GM12873 (cell line): ENCODE data around the gene NR2F1-AS1.

Experiments
- TF ChIP-seq, protein P1 (sequence below): IDR thresholded peaks from 2 replicates; pipeline ENCODE4 v1.5.1; 2012; ENCODE audit warnings: low read depth, mild to moderate bottlenecking, moderate library complexity, low read length, control low read depth; ENCODE audit not compliant: insufficient read depth; ENCODE audit errors: missing control alignments

NR2F1-AS1 gene

DNA sequence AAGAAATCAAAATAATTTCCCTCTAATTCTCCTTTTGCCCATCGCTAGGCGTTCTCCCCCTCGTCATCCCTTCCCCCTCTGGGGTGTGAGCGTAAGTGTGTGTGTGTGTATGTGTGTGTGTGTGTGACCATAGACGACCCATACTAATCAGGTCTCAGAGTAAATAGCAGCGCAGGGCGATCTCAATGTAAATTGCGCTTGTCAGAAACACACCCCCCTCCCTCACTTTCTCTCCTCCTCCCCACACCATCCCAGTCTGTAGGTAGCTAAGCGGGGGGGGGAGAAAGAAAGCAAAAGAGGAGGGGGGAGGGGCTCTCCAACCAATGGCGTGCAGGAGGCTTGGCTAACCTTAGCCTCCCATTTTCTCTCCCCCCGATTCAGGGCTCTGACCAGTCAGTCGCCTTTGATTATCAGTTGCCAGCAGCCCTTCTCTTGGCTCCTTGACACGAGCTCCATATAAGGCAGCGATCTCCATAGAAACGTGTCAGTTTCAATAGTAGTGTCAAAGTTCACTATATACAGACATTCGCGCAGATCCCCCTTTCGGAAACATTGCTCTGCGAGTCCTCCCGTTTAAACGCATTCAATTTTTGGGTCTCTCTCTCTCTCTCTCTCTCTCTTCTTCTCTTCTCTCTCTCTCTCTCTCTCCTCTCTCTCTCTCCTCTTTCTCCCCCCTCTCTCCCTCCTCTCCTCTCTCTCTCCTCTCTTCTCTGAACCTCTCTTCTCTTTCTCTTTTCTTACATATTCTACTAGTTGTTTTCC is 1.8 kb upstream of the NR2F1-AS1 start, which contains the start of gene NR2F1:
TSS of gene NR2F1 (plus strand) at position 546 of the 762 bp plus-strand sequence. CDS start 1,802 bp downstream, outside the sequence.
- TF ChIP-seq, protein P1, sequence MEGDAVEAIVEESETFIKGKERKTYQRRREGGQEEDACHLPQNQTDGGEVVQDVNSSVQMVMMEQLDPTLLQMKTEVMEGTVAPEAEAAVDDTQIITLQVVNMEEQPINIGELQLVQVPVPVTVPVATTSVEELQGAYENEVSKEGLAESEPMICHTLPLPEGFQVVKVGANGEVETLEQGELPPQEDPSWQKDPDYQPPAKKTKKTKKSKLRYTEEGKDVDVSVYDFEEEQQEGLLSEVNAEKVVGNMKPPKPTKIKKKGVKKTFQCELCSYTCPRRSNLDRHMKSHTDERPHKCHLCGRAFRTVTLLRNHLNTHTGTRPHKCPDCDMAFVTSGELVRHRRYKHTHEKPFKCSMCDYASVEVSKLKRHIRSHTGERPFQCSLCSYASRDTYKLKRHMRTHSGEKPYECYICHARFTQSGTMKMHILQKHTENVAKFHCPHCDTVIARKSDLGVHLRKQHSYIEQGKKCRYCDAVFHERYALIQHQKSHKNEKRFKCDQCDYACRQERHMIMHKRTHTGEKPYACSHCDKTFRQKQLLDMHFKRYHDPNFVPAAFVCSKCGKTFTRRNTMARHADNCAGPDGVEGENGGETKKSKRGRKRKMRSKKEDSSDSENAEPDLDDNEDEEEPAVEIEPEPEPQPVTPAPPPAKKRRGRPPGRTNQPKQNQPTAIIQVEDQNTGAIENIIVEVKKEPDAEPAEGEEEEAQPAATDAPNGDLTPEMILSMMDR: no peak

DNA sequence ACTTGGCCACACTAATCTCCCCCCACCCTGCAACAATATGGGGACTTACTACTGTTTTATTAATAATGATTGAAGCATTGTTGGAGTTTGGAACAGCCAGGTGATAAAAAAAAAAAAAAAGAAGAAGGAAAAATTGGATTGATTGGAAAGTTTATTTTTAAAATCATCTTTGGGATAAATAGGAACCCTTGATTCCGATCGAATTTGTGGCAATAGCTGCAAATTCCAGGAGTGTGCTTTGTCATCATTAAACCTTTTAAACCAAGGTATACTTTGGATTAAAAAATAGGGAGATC is 1.1 kb upstream of the NR2F1-AS1 start:
- TF ChIP-seq, protein P1: no peak

DNA sequence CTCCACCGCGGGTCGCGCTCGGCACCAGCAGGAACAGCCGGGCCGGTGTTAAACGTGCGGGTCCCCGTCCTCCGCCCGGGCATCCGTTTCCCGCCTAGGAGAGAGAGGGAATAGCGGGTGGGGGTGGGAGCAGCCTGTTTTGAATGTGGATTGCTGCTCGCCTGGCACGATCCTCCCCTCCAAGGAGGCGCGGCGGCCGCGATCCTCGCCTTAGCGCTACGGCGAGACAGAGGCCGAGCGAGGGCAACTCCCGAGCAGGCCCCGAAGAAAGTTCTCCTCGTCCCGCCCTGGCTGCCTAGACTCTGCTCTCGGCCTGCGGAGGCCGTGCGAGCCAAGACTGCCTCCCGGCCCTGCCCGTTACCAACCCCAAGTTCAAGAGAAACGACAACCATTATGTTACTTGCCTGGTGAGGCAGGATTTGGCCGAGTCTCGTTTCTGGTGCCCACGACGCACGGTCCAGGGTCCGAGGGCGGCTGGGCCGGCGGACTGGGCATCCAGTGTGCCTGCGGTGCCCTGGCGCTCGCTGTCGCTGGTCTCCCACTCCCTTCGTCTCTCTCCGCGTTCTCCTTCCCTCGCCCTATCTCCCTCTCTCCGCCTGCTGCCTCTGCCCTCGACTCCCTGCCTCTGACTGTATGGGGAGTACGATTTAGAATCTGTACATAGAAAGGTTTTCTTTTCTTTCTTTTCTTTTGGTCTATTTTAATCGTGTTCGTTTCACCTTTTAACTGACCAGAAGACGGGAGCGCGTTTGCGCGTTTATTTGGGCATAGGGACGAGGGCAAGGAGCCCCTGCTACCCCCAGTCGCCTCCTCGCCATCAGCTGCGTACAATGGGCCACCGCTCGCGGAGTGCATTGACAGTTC is 724 bp downstream of the NR2F1-AS1 start:
- TF ChIP-seq, protein P1: no peak

DNA sequence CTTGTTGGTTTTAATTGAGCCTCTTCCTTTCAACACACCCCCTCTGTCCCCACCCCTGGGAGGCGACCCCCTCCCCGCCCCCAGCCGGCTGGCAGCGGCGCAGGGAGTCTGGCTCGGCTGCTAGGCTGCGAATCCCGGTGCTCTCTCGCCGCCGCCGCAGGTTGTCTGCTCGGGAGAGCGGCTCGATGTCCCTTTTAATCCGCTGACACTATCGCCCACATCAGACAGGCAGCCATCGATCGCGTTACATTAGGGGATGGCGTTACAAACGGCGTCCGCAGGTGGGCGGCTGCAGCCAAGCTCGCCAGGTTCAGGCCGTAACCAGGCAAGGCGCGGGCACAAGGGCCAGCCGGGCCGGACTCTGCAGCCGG is 1.3 kb downstream of the NR2F1-AS1 start:
- TF ChIP-seq, protein P1: no peak

DNA sequence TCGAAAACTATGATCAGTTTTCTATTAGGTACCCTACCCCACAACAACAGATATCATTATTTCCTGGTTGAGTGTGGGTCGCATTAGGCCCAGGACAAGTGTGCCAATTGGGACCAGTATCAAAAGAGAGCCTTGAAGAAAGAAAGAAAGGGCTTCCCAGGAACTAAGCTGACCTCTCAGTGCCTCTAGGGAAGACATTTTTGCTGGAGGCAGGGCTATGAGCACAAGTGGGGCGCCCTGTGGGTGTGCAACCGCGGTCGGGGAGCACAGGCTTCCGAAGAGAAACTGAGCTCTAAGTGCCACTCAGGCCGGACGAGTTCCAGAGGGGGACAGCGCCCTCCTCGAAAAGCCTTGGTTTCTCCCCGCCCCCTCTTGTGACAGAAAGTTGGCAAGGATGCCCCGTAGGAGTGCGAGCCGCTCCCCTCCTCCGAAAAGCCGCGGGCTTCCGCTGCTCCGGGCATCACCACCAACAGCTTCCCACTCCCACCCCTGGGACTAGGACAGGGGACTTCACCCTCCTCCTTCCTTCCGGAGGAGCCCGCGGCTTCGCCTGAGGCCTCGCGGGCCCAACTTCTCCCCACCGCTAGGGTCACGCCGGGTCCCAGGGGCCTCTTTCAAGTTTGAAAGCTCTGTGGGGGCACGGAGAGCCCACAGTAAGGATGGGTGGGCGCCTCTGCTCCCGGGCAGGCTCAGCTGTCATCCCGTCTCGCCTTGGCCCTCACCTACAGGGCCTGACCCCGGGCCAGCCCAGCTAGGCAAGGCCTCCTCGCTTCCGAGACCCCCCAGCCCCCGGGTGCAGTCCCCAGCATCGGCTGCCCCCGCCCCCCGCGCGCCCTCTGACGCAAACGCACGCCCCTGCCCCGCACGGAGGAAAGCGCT is 2.0 kb downstream of the NR2F1-AS1 start:
- TF ChIP-seq, protein P1: no peak

DNA sequence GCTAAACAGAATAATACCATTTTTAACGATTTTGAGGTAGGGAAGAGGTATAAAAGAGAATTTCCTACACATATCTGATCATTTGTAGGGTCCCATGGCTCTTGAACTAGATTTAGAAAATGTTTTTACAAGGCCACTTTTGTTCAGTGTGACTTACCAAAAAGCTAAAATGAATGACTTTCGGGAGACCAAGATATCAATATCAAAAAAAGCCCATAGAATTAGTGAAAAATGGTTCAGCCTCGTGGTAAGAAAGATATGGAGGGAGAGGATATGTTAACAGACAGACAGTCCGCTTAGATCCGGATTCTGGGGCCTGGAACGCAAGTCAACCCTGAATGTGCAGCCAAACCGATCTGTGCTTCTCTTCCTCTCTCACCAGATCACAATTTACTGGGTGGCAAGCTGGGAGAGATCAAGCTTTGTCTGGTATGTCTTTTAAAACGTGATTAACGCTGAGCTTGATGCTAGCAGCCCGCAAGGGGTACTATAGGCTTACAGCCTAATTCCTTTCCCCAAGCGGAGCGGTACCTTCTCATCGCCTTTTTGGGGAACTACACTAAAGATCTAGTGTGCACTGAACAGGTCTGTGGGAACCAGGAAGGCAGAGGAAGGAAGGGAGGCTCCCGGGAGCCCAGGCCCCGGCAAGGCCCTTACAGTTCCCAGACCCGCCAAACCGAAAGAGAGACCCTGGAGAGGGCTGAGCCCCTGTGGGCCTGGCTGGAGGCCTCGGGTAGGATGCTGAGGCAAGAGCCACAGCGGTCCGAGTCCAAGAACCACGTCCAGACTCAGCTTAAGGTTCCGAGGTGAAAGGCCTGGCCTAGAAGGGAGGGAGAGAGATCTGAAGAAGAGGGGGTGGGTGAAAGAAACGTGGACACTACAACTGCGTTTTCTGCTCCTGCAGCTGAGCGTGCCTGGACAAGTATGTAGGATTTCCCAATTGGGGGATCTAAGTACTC is 2.9 kb downstream of the NR2F1-AS1 start:
- TF ChIP-seq, protein P1: no peak
